Thoracic aorta (tissue), 2 donors: Measurements from ENCODE around the gene GUCD1. TPM values are rescaled to one million over a fixed set of nuclear protein-coding genes. Genes with fewer than 3 reads are reported as not detected.

Experiments
- ATAC-seq: fragments of 150-250 bp; one replicate; pipeline ENCODE4 v1.8.0; 2017; ENCODE audit warnings: low read depth; ENCODE audit not compliant: insufficient number of reproducible peaks, low FRiP score
- DNase-seq: peaks from one replicate; pipeline ENCODE4 v3.0.0-alpha.2; 2020; ENCODE audit warnings: low spot score
- H3K27ac ChIP-seq, 2 donors: fragments of 200-600 bp; sonication (generic); 1 replicate in 1 of 2; 2 replicates in 1 of 2; pipeline ENCODE4 v1.5.1; 2016; ENCODE audit warnings: mild to moderate bottlenecking in 2 of 2, moderate library complexity in 2 of 2
- H3K27me3 ChIP-seq: fragments of 200-600 bp; sonication (generic); replicated peaks from 2 replicates; pipeline ENCODE4 v1.6.0; 2016; ENCODE audit warnings: mild to moderate bottlenecking; ENCODE audit not compliant: insufficient read depth
- H3K36me3 ChIP-seq: fragments of 200-600 bp; sonication (generic); one replicate; pipeline ENCODE4 v1.5.1; 2016
- H3K4me1 ChIP-seq, 2 donors: fragments of 200-600 bp; sonication (generic); 1 replicate in 1 of 2; 2 replicates in 1 of 2; pipeline versions ENCODE4 v1.5.1 to v1.6.0; 2016; ENCODE audit warnings: low read depth in 2 of 2, mild to moderate bottlenecking in 1 of 2; ENCODE audit not compliant: control insufficient read depth in 1 of 2
- H3K4me3 ChIP-seq: fragments of 200-600 bp; sonication (generic); 2 replicates; pipeline ENCODE4 v1.5.1; 2016; ENCODE audit warnings: mild to moderate bottlenecking
- H3K9me3 ChIP-seq: fragments of 200-600 bp; sonication (generic); 2 replicates; pipeline ENCODE4 v1.5.1; 2016
- CTCF ChIP-seq: fragments of 200-600 bp; sonication (generic); IDR thresholded peaks from one replicate; pipeline ENCODE4 v1.5.1; 2019; ENCODE audit warnings: antibody characterized with exemption
- total RNA-seq, 2 donors: library from RNA; depleted of rRNA; stranded (reverse); fragments of >200 nt; gene quantifications; one replicate each; pipeline versions ENCODE4 v1.1.0 to v1.2.3, GENCODE V29; 2016

GUCD1 gene
- total RNA-seq, 2 donors from 2014 or later = 81.9 to 83.4 TPM

- H3K4me1 ChIP-seq = peaks cover 0 to 22% of the 10 kb centered on the region in 2 donors
- H3K27ac ChIP-seq = no peak overlapping the region
- H3K36me3 ChIP-seq = peaks cover 11% of the 10 kb centered on the region
- H3K9me3 ChIP-seq = no peaks in the 10 kb centered on the region
- H3K4me3 ChIP-seq = no peak overlapping the region
- DNase-seq (no peak), ATAC-seq (no peak)
- H3K27me3 ChIP-seq = no peaks in the 10 kb centered on the region
- no peak for TF ChIP-seq CTCF
These were observed 36.4 kb upstream of the GUCD1 start for GRCh38 chr22:24591286-24591830.

DNA sequence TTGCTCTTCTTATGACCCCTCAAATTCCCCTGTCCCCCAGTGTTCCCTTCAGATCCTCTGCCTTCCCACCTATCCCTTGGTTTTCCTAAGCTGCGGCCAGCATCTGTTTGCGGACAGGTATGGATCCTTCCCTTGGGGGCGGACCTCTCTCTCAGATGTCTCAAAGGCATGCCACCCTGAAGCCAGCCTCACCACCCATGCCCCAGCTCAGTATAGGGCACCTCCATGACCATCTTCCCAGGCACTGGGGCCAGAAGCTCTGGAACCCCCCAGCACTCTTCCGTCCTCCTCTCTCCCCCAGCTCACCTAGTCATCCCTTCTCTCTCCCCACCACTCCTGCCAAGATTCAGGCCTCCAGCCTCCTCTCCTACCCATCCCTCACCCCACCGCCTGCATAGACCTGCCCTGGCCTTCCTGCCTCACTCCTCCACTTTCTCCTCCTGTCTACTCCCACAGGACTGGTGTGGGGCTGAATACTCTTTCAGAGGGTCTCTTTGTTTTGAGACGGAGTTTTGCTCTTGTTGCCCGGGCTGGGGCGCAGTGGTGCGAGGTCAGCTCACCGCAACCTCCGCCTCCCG, 35.7 kb upstream of the GUCD1 start:
- Histone ChIP-seq H3K27me3 (no peaks in the 10 kb centered on the region), H3K9me3 (no peaks in the 10 kb centered on the region), H3K4me3 (no peak overlapping the region), H3K4me1 (peaks cover 0 to 22% of the 10 kb centered on the region in 2 donors), H3K36me3 (peaks cover 14% of the 10 kb centered on the region), H3K27ac (no peak overlapping the region)
- ATAC-seq (no peak), DNase-seq (no peak)
- no peak for TF ChIP-seq CTCF

- ATAC-seq (no peak), DNase-seq (no peak)
- Histone ChIP-seq H3K4me3 (no peak overlapping the region), H3K36me3 (peaks cover 14% of the 10 kb centered on the region), H3K4me1 (peaks cover 0 to 26% of the 10 kb centered on the region in 2 donors), H3K9me3 (no peaks in the 10 kb centered on the region), H3K27me3 (no peaks in the 10 kb centered on the region), H3K27ac (no peak overlapping the region)
- TF ChIP-seq CTCF = no peak
These were observed 34.6 kb upstream of the GUCD1 start for GRCh38 chr22:24589518-24590030.

GRCh38 chr22:24588757-24589481, 34.0 kb upstream of the GUCD1 start:
- Histone ChIP-seq H3K4me1 (peaks cover 2 to 29% of the 10 kb centered on the region in 2 donors), H3K36me3 (peaks cover 14% of the 10 kb centered on the region), H3K27me3 (no peaks in the 10 kb centered on the region), H3K27ac (no peak overlapping the region), H3K4me3 (no peak overlapping the region), H3K9me3 (no peaks in the 10 kb centered on the region)
- DNase-seq (no peak), ATAC-seq (no peak)
- no peak for TF ChIP-seq CTCF

GRCh38 chr22:24588381-24588756, 33.4 kb upstream of the GUCD1 start:
- no peak for DNase-seq
- Histone ChIP-seq H3K4me3 (no peak overlapping the region), H3K36me3 (peaks cover 14% of the 10 kb centered on the region), H3K9me3 (no peaks in the 10 kb centered on the region), H3K4me1 (peaks cover 7 to 29% of the 10 kb centered on the region in 2 donors), H3K27ac (no peak overlapping the region), H3K27me3 (no peaks in the 10 kb centered on the region)
- no peak for TF ChIP-seq CTCF
- ATAC-seq = no peak
